ENCODE results near the gene GRIN1. TPM values are rescaled to one million over a fixed set of nuclear protein-coding genes. Genes with fewer than 3 reads are reported as not detected.
A peak's percentile ranks its signal among the peaks of the same experiment; 100 is the strongest.

GRIN1 gene
- total RNA-seq, 1 experiment from 2014 or later: not detected

DNA sequence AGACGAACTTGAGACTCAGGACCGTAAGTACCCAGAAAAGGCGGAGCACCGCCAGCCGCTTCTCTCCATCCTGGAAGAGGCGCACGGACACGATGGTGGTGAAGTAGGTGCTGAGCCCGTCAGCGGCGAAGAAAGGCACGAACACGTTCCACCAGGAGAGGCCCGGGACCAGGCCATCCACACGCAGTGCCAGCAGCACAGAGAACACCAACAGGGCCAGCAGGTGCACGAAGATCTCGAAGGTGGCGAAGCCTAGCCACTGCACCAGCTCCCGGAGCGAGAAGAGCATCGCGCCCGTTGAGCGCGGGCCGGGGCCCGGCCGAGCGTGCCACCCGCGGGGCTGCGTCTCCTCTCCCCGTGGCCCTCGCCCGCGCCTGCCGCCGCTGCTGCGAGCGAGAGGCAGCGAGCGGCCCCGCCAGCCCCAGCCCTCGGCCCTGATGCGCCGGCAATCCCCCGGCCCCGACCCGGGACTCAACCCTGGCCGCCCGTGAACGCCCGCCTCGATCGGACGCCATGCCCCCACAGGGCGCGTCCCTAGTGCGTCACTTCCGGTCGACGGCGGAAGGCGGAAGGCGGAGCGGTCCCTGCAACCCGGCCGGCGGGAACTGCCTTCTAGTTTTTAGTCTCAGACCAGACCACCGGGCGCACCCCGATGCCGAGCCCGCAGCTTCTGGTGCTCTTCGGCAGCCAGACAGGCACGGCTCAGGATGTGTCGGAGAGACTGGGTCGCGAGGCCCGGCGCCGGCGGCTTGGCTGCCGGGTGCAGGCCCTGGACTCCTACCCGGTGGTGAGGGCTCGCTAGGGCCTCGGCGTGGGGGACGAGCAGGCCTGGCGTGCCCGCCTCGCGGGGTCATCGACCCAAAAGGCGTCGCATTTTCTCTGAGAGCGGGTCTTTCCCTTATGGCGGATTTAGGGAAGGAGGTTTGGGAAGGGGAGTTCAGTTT is 66.4 kb downstream of the GRIN1 start, which contains the start of the genes NDOR1 and TMEM203:
TSS of gene NDOR1 (plus strand) at position 575 of the 944 bp plus-strand sequence. CDS start at position 653, 78 bp downstream.
TSS of gene TMEM203 (minus strand) at position 523 of the 944 bp plus-strand sequence. CDS start at position 289, 234 bp downstream.
- Histone ChIP-seq H3K9me3 (ENCODE audit: insufficient read depth, low read depth) (no peaks in the 10 kb centered on the region), H4K20me1 (ENCODE audit: insufficient read depth) (peaks cover 7% of the 10 kb centered on the region; the same call in 1 of the 2 replicates), H3K9me2 (ENCODE audit: insufficient read depth) (no peaks in the 10 kb centered on the region), H3K27ac (no peak within 1 kb of the TSS), H3K4me2 (peak within 1 kb of the TSS; percentile 100), H3K4me1 (replicated peaks; ENCODE audit: insufficient read depth) (peaks cover 29% of the 10 kb centered on the region), H3K36me3 (ENCODE audit: low read depth) (no peaks in the 10 kb centered on the region), H3K79me2 (ENCODE audit: low read depth) (peaks cover 66% of the 10 kb centered on the region), H3F3A (ENCODE audit: insufficient read depth, low read depth) (peaks cover 25% of the 10 kb centered on the region; the same call in 1 of the 2 replicates), H3K27me3 (ENCODE audit: insufficient read depth, low read depth) (no peaks in the 10 kb centered on the region), H2AFZ (peak within 1 kb of the TSS; percentile 84), H3K4me3 (peak within 1 kb of the TSS; percentile 99)
- TF ChIP-seq EZH2 (IDR thresholded peaks at IDR 0.05; ENCODE audit: low read depth) (no peak), CTCF (conservative IDR thresholded peaks at IDR 0.05) (no peak)
- POLR2A ChIA-PET (ENCODE audit: unreplicated experiment): interaction anchor here (0.6 to 0.8 kb wide), 3 partner anchors 18 to 258 kb away, joined by 3 to 8 read pairs (median 3); no protein-coding TSS in a partner anchor
- BruUV-seq (replicated peaks): no TSS peak
- CTCF ChIA-PET: interaction anchor here (0.7 kb wide), 1 partner anchor 17 kb away, joined by 3 read pairs; no protein-coding TSS in a partner anchor
- peak; percentile 65 to 85 for DNase-seq
- intact Hi-C loops (cut with micrococcal nuclease; ENCODE audit: unreplicated experiment): no loop called here

DNA sequence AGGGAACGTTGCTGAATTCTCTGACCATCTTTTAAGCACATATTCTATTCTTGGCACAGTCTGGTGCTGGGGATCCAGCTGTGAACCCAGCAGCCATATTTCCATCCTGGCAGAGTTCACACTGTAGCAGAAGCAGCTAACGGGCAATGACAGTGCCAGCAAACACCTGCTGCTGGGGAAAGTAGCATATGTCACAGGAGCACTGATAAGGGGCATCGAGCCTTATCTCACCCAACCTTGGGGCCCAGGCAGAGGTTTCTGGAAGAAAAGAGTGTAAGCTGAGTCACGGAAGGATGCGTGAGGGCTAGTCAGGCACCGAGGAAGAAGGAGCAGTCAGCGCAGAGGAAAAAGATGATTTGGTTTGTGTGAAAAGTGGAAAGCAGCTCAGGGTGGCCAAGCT is 67.6 kb downstream of the GRIN1 start:
- Histone ChIP-seq H3K27me3 (ENCODE audit: insufficient read depth, low read depth) (no peaks in the 10 kb centered on the region), H3K79me2 (ENCODE audit: low read depth) (peaks cover 61% of the 10 kb centered on the region), H3K9me2 (ENCODE audit: insufficient read depth) (no peaks in the 10 kb centered on the region), H3F3A (ENCODE audit: insufficient read depth, low read depth) (peaks cover 23% of the 10 kb centered on the region; the same call in 1 of the 2 replicates), H3K27ac (no peak overlapping the region), H2AFZ (no peak overlapping the region), H4K20me1 (ENCODE audit: insufficient read depth) (peaks cover 7% of the 10 kb centered on the region; the same call in 1 of the 2 replicates), H3K4me3 (peak overlapping the region; percentile 99), H3K4me1 (replicated peaks; ENCODE audit: insufficient read depth) (peaks cover 25% of the 10 kb centered on the region), H3K4me2 (peak overlapping the region; percentile 100), H3K9me3 (ENCODE audit: insufficient read depth, low read depth) (no peaks in the 10 kb centered on the region), H3K36me3 (ENCODE audit: low read depth) (no peaks in the 10 kb centered on the region)
- TF ChIP-seq EZH2 (IDR thresholded peaks at IDR 0.05; ENCODE audit: low read depth) (no peak), CTCF (conservative IDR thresholded peaks at IDR 0.05) (no peak)
- ChIA-PET POLR2A (ENCODE audit: unreplicated experiment) (interaction anchor here (0.7 kb wide), 1 partner anchor 13 kb away, joined by 3 read pairs; no protein-coding TSS in a partner anchor), CTCF (interaction anchor here (0.6 kb wide), 1 partner anchor 33 kb away, joined by 7 read pairs; no protein-coding TSS in a partner anchor)
- intact Hi-C loops (cut with micrococcal nuclease; ENCODE audit: unreplicated experiment): no loop called here
- no TSS peak for BruUV-seq (replicated peaks)
- DNase-seq: no peak

GRCh38 chr9:137211532-137211931 is 72.6 kb downstream of the GRIN1 start:
- no peak for DNase-seq
- Histone ChIP-seq H3K4me1 (replicated peaks; ENCODE audit: insufficient read depth) (peaks cover 3% of the 10 kb centered on the region), H4K20me1 (ENCODE audit: insufficient read depth) (no peaks in the 10 kb centered on the region), H3K36me3 (ENCODE audit: low read depth) (no peaks in the 10 kb centered on the region), H3K27ac (no peak overlapping the region), H3K4me3 (no peak overlapping the region), H3K27me3 (ENCODE audit: insufficient read depth, low read depth) (no peaks in the 10 kb centered on the region), H3K4me2 (no peak overlapping the region), H3K9me3 (ENCODE audit: insufficient read depth, low read depth) (no peaks in the 10 kb centered on the region), H2AFZ (no peak overlapping the region), H3K79me2 (ENCODE audit: low read depth) (peaks cover 15% of the 10 kb centered on the region), H3K9me2 (ENCODE audit: insufficient read depth) (no peaks in the 10 kb centered on the region), H3F3A (ENCODE audit: insufficient read depth, low read depth) (peaks cover 3% of the 10 kb centered on the region; the same call in 1 of the 2 replicates)
- ChIA-PET CTCF (no interaction called here), POLR2A (ENCODE audit: unreplicated experiment) (no interaction called here)
- no peak for TF ChIP-seq EZH2 (IDR thresholded peaks at IDR 0.05; ENCODE audit: low read depth)
- no peak for TF ChIP-seq CTCF (conservative IDR thresholded peaks at IDR 0.05)
- no TSS peak for BruUV-seq (replicated peaks)
- intact Hi-C loops (cut with micrococcal nuclease; ENCODE audit: unreplicated experiment): no loop called here
